Measurements from ENCODE around the gene LYST.

DNA sequence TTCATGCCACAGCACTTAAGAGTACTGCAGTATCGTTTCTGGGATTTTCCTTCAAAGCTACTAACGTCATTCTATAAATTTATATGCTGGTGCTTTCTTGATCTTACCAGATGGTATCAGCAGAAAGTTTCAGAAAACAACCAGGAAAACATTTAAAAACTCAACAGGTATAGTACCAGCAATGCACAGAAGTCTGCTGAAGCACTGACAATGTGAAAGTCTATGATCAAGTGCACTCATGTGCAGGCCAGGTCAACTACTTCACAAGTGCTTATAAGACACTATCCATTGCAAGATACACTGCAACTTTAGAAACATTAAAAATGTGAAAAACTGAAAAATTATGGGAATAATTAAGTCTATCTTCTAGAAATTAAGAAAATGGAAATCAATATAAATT, 34.7 kb downstream of the LYST start:
- TF ChIP-seq, protein P1, sequence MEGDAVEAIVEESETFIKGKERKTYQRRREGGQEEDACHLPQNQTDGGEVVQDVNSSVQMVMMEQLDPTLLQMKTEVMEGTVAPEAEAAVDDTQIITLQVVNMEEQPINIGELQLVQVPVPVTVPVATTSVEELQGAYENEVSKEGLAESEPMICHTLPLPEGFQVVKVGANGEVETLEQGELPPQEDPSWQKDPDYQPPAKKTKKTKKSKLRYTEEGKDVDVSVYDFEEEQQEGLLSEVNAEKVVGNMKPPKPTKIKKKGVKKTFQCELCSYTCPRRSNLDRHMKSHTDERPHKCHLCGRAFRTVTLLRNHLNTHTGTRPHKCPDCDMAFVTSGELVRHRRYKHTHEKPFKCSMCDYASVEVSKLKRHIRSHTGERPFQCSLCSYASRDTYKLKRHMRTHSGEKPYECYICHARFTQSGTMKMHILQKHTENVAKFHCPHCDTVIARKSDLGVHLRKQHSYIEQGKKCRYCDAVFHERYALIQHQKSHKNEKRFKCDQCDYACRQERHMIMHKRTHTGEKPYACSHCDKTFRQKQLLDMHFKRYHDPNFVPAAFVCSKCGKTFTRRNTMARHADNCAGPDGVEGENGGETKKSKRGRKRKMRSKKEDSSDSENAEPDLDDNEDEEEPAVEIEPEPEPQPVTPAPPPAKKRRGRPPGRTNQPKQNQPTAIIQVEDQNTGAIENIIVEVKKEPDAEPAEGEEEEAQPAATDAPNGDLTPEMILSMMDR (IDR thresholded peaks at IDR 0.05): no peak
- TF ChIP-seq POLR2A (IDR thresholded peaks at IDR 0.05) (no peak), POLR2AphosphoS5 (IDR thresholded peaks at IDR 0.05) (no peak)

Data from prostate gland (tissue), 2 donors.